OCI-LY3 (cell line): ENCODE data around the gene CYTH4.

Experiments
- CTCF ChIP-seq: fragments of 200-600, 300-600 bp; sonication (generic); IDR thresholded peaks from 2 replicates; pipeline ENCODE4 v1.5.1; 2014; ENCODE audit warnings: antibody characterized with exemption, low read length, low read depth
- EZH2phosphoT487 ChIP-seq: fragments of 200-600 bp; shearing (Covaris generic); IDR thresholded peaks from 2 replicates; pipeline ENCODE4 v1.6.1; 2018; ENCODE audit warnings: antibody characterized with exemption, mixed run types, low read depth

GRCh38 chr22:37320726-37321677 is 38.7 kb downstream of the CYTH4 start:
- no peak for TF ChIP-seq CTCF
- no peak for TF ChIP-seq EZH2phosphoT487
